ENCODE measurements around the gene OTOP3.

- TF ChIP-seq CTCF (IDR thresholded peaks at IDR 0.05; ENCODE audit: extremely low read depth in 1 of 2, insufficient read depth in 1 of 2, low read depth in 1 of 2, low read length in 2 of 2) (no peak), MAX (IDR thresholded peaks at IDR 0.05; ENCODE audit: insufficient read depth, insufficient read length) (no peak), POLR2A (IDR thresholded peaks at IDR 0.05; ENCODE audit: low read depth, low read length) (no peak), POLR2AphosphoS5 (IDR thresholded peaks at IDR 0.05; ENCODE audit: insufficient read depth, low read depth, low read length) (no peak), EZH2 (IDR thresholded peaks at IDR 0.05; ENCODE audit: borderline replicate concordance, low read depth, low read length, severe bottlenecking) (no peak), JUN (IDR thresholded peaks at IDR 0.05; ENCODE audit: borderline replicate concordance, insufficient read depth, insufficient read length, low read depth) (no peak), MYC (IDR thresholded peaks at IDR 0.05; ENCODE audit: low read depth, low read length) (no peak), FOS (IDR thresholded peaks at IDR 0.05; ENCODE audit: borderline replicate concordance, insufficient read depth, low read length) (no peak)
Observed at GRCh38 chr17:74977802-74978201, 42.1 kb downstream of the OTOP3 start.

All from endothelial cell of umbilical vein (primary cell).